DND-41 (cell line): Measurements from ENCODE around the gene APLF.
"Not testable (repeated sequence)": the region's sequence is repeated elsewhere in the genome, so short reads cannot be mapped to it uniquely, and the experiment has no call there.

Experiments
- ATAC-seq: fragments of 200-7000 bp; cut with Tn5 transposase; 3 replicates; pipeline ENCODE4 v1.9.1; 2021; ENCODE audit warnings: low read depth; ENCODE audit not compliant: insufficient read depth
- DNase-seq: peaks from one replicate; pipeline ENCODE4 v3.0.0-alpha.2; 2020
- H2AFZ ChIP-seq: 2 replicates; pipeline ENCODE4 v1.6.0; 2012; ENCODE audit warnings: low read depth, low read length
- H3K27ac ChIP-seq: 2 replicates; pipeline ENCODE4 v1.5.1; 2012; ENCODE audit warnings: low read length, inconsistent platforms
- H3K27me3 ChIP-seq: fragments of 200-600 bp; sonication (generic); 2 replicates; pipeline ENCODE4 v1.6.0; 2012; ENCODE audit warnings: low read length, mild to moderate bottlenecking, inconsistent platforms; ENCODE audit not compliant: insufficient read depth, poor library complexity
- H3K36me3 ChIP-seq: 2 replicates; pipeline ENCODE4 v1.5.1; 2012; ENCODE audit warnings: low read length, inconsistent platforms; ENCODE audit not compliant: insufficient read depth
- H3K4me1 ChIP-seq: 2 replicates; pipeline ENCODE4 v1.5.1; 2012; ENCODE audit warnings: mild to moderate bottlenecking, low read length; ENCODE audit not compliant: insufficient read depth
- H3K4me2 ChIP-seq: 2 replicates; pipeline ENCODE4 v1.6.0; 2012; ENCODE audit warnings: mild to moderate bottlenecking, moderate library complexity, low read length, inconsistent platforms; ENCODE audit not compliant: insufficient read depth
- H3K4me3 ChIP-seq, 2 experiments: fragments of 200-600 bp in 1 of 2; shearing (Covaris generic) in 1 of 2; 2 replicates each; pipeline ENCODE4 v1.5.1; 2012 to 2016; ENCODE audit warnings: inconsistent platforms in 2 of 2, low read length in 2 of 2, mild to moderate bottlenecking in 2 of 2, low read depth in 1 of 2, moderate library complexity in 1 of 2
- H3K79me2 ChIP-seq: 2 replicates; pipeline ENCODE4 v1.6.0; 2012; ENCODE audit warnings: low read length, inconsistent platforms; ENCODE audit not compliant: insufficient read depth
- H3K9ac ChIP-seq: 2 replicates; pipeline ENCODE4 v1.6.0; 2012; ENCODE audit warnings: low read depth, mild to moderate bottlenecking, inconsistent platforms, low read length, moderate library complexity
- H3K9me3 ChIP-seq: 2 replicates; pipeline ENCODE4 v1.5.1; 2012; ENCODE audit warnings: low read length, moderate library complexity, mild to moderate bottlenecking, inconsistent platforms; ENCODE audit not compliant: insufficient read depth, severe bottlenecking
- H4K20me1 ChIP-seq: 2 replicates; pipeline ENCODE4 v1.6.0; 2012; ENCODE audit warnings: low read length; ENCODE audit not compliant: insufficient read depth
- EZH2 ChIP-seq: IDR thresholded peaks from 3 replicates; pipeline ENCODE4 v1.6.1; 2012; ENCODE audit warnings: borderline replicate concordance, low read depth, mild to moderate bottlenecking, moderate library complexity, low read length, inconsistent platforms; ENCODE audit not compliant: severe bottlenecking
- TF ChIP-seq, protein P1 (sequence below): IDR thresholded peaks from 2 replicates; pipeline ENCODE4 v1.5.1; 2012; ENCODE audit warnings: borderline replicate concordance, low read length, moderate library complexity, mild to moderate bottlenecking; ENCODE audit not compliant: poor library complexity, severe bottlenecking; ENCODE audit errors: extremely low read depth

The APLF gene

DNA sequence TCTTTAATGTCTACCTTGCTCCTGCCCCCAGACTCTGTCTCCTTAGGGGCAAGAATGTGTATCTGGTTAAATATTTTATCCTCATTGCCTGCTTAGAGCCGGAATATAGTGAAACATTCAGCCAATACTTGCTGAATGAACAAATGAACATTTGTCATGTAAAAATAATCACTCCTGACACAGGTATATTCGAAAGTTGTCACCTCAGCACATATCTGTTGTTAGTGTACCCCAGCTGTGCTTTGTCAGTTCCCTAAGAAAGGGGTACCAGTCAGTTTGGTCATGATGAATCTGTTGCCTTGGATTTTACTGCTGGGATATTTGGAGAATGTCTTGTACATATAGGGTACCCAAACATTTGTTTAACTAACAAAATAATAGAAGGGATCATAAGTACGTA is 99.0 kb downstream of the APLF start:
- ATAC-seq (no peak), DNase-seq (no peak)
- no peaks in the 10 kb centered on the region for H3K36me3 ChIP-seq
- H3K4me2 ChIP-seq = no peak overlapping the region
- H3K27me3 ChIP-seq = no peaks in the 10 kb centered on the region
- TF ChIP-seq, protein P1, sequence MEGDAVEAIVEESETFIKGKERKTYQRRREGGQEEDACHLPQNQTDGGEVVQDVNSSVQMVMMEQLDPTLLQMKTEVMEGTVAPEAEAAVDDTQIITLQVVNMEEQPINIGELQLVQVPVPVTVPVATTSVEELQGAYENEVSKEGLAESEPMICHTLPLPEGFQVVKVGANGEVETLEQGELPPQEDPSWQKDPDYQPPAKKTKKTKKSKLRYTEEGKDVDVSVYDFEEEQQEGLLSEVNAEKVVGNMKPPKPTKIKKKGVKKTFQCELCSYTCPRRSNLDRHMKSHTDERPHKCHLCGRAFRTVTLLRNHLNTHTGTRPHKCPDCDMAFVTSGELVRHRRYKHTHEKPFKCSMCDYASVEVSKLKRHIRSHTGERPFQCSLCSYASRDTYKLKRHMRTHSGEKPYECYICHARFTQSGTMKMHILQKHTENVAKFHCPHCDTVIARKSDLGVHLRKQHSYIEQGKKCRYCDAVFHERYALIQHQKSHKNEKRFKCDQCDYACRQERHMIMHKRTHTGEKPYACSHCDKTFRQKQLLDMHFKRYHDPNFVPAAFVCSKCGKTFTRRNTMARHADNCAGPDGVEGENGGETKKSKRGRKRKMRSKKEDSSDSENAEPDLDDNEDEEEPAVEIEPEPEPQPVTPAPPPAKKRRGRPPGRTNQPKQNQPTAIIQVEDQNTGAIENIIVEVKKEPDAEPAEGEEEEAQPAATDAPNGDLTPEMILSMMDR = no peak
- H3K79me2 ChIP-seq = no peaks in the 10 kb centered on the region
- no peaks in the 10 kb centered on the region for H3K9me3 ChIP-seq
- H3K4me1 ChIP-seq = no peaks in the 10 kb centered on the region
- H2AFZ ChIP-seq = no peak overlapping the region
- no peaks in the 10 kb centered on the region for H4K20me1 ChIP-seq
- H3K27ac ChIP-seq = no peak overlapping the region
- no peak overlapping the region for H3K9ac ChIP-seq
- H3K4me3 ChIP-seq = no peak overlapping the region

DNA sequence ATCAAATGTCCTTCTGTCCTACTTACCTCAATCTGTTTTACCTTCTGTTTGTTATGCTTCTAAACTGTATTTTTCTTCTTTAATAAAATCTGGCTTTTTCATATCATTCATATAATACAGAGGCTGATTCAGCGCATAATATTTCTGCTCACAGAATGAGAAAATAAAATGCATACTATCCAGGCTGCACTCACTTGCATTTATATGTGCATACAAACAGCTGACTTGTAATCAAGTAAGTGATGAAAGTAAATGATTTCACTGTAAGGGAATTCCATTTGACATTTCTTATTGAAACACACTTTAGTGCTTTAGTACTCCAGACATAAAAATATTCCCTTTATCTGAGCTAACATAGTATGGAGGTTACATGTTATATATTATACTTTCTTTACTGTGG is 100.7 kb downstream of the APLF start:
- no peak for ATAC-seq
- no peak for TF ChIP-seq EZH2
- TF ChIP-seq, protein P1 = no peak

DNA sequence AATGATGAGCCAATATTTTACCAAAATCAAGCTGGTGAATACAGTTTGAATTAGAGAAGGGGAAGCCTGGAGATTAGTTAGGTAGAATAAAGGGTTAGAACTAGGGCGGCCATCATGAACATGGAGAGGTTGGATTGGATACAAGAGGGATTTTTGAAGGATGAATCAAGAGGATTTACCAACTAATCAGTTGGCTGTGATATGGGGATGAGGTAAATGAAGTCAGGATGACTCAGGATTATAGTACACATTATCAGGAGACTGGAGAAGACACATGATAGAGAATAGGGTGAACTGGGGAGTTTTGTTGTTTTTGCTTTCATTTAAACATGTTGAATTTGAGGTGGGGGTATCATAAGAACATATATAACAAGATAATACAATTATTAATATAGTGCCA is 102.2 kb downstream of the APLF start:
- no peak for ATAC-seq
- no peak for TF ChIP-seq EZH2
- TF ChIP-seq, protein P1 = no peak

More for the DNA sequence above, 100.7 kb downstream of the APLF start:
- Histone ChIP-seq H2AFZ (no peak overlapping the region), H4K20me1 (no peaks in the 10 kb centered on the region), H3K27ac (no peak overlapping the region), H3K9ac (no peak overlapping the region), H3K4me2 (no peak overlapping the region), H3K4me3 (no peak overlapping the region), H3K36me3 (no peaks in the 10 kb centered on the region), H3K4me1 (no peaks in the 10 kb centered on the region), H3K27me3 (no peaks in the 10 kb centered on the region), H3K79me2 (no peaks in the 10 kb centered on the region), H3K9me3 (no peaks in the 10 kb centered on the region)
- no peak for DNase-seq

DNA sequence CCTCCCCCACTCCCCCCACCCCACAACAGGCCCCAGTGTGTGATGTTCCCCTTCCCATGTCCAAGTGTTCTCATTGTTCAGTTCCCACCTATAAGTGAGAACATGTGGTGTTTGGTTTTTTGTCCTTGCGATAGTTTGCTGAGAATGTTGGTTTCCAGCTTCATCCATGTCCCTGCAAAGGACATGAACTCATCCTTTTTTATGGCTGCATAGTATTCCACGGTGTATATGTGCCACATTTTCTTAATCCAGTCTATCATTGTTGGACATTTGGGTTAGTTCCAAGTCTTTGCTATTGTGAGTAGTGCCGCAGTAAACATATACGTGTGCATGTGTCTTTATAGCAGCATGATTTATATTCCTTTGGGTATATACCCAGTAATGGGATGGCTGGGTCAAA is 103.0 kb downstream of the APLF start:
- H3K4me2 ChIP-seq, H4K20me1 ChIP-seq, H3K27me3 ChIP-seq, H3K9ac ChIP-seq, H3K4me3 ChIP-seq, DNase-seq, H3K79me2 ChIP-seq, H3K9me3 ChIP-seq, H3K27ac ChIP-seq, H3K4me1 ChIP-seq, H3K36me3 ChIP-seq, H2AFZ ChIP-seq, ATAC-seq: not testable (repeated sequence)

More for the DNA sequence above, 102.2 kb downstream of the APLF start:
- H4K20me1 ChIP-seq = no peaks in the 10 kb centered on the region
- no peak overlapping the region for H3K27ac ChIP-seq
- H3K4me1 ChIP-seq = no peaks in the 10 kb centered on the region
- H3K27me3 ChIP-seq = no peaks in the 10 kb centered on the region
- no peak overlapping the region for H3K4me3 ChIP-seq
- no peak overlapping the region for H2AFZ ChIP-seq
- H3K9ac ChIP-seq = no peak overlapping the region
- no peaks in the 10 kb centered on the region for H3K9me3 ChIP-seq
- no peaks in the 10 kb centered on the region for H3K36me3 ChIP-seq
- no peak for DNase-seq
- no peak overlapping the region for H3K4me2 ChIP-seq
- no peaks in the 10 kb centered on the region for H3K79me2 ChIP-seq
